IPS DF 4.7 (cell line): ENCODE data around the gene BMI1.

Experiments used
- DNase-seq: peaks from one replicate; pipeline ENCODE4 v3.0.0-alpha.2; 2013; ENCODE audit warnings: low spot score; ENCODE audit errors: extremely low read depth

The BMI1 gene

DNA sequence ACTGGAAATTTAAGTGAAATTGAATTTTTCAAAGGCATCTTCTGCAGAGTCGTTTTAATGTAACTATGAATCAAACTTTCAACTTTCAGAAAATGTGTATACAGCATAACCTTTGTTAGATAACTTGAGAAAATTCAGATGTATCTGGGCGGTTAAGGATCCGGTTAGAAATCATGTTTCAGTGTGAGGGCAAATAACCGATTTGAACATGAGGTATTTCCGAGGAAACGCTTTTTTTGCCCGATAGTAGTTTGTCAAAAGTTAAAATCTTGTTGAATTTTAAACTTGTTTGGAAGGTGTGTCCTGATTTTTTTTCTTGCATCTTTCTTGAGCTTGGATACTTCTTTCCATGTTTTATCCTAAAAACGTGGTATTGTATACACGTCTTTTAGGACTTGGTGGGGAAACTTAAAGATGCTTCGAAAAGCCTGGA lies 1.3 kb upstream of the BMI1 start:
- DNase-seq = no peak

DNA sequence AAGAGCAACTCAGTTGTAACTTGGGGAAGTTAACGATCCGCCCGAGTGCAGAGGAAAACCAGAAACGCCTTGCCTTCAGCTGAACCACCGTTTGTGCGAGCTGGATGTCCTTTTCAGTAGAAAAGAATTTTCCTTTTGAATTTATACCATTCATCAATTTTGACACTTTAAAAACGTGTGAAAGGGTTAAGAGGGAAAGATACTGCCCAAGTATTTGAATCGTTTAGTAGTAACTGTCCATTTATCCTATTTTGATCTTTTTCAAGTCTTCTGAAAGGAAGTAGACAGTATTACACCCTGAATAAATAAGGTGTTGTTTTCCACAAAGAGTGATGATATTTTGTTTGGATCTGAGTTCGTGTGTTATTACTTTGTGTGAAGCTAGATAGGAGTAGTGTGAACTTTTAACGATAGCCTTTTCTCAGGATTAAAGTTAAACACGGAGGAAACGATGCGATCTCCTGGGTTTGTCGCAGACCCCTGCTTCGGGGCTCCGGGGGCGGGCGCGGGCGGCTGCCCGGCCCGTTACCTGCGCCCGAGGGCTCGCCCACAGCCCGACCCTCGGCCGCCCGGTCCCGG lies 830 bp upstream of the BMI1 start:
- no peak for DNase-seq

DNA sequence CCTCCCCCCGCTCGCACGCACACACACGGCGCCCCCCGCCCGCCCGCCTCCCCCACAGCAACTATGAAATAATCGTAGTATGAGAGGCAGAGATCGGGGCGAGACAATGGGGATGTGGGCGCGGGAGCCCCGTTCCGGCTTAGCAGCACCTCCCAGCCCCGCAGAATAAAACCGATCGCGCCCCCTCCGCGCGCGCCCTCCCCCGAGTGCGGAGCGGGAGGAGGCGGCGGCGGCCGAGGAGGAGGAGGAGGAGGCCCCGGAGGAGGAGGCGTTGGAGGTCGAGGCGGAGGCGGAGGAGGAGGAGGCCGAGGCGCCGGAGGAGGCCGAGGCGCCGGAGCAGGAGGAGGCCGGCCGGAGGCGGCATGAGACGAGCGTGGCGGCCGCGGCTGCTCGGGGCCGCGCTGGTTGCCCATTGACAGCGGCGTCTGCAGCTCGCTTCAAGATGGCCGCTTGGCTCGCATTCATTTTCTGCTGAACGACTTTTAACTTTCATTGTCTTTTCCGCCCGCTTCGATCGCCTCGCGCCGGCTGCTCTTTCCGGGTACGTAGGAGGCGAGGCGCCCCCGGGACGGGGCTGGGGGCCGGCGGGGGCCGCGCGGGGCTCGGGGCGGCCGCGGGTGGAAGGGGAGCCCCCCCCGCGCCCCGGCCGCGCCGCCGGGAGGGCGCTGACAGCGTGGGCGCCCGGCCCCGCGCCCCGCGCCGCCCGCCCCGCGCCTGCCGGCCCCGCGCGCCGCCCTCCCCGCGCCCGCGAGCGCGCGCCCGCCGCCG lies 441 bp downstream of the BMI1 start:
- DNase-seq = no peak

DNA sequence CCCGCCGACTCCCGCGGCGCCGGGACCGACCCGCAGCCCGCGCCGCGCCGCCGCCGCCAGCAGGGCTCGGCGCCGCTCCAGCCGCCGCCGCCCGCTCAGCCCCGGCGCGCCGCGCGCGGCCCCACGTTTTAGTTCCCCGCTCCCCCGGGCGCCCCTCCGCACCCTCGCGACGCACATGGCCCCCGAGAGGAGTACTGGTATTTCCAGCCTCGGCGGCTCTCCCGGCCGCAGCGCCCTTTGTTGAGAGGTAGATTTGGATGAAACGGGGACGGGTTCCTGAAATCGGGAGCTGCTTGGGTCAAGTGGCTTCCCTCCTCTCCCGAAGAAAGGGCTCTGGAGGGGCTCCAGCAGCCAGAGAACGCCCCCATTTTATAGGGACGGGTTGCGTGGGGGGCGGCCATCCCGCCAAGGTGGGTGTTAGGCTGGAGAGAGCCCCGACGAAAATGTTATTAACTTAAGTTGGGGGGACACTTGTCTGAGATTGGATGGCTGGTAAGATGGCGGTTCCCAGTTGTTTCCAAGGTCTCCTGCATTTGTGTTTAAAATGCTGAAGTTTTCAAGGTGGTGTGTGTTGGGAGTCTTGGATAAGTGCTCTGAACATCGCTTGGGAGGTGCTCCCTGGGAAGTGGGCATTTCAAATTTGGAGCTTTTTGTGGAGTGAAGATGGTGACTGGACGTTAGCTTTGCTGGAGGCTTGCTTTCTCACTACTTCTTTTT lies 1.2 kb downstream of the BMI1 start:
- no peak for DNase-seq

DNA sequence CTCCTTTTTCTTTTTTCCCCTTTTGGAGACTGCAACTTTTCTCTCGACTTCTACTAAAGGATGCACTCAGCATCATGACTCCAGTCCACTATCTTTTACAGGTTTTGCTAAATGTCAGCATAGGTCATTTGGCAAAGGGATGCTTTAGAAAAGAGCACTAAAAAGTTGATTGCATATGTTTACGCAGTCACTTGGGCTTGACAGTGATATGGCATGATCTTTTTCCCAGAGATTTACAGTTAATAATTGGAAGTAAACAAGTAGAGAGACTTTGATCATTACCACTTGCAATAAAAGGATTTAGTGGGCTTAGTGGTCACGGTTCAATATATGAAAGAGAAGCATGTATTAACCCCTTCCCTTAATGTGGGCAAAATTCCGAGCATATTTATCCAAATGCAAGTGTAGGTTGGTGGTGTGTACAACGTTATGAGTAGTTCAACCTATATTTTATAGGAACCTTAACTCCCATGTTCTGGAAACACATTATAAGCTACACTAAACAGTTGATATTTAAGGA lies 1.8 kb downstream of the BMI1 start:
- DNase-seq = no peak

- DNase-seq = no peak
These were observed 2.8 kb downstream of the BMI1 start for GRCh38 chr10:22323538-22324305.

GRCh38 chr10:22324413-22324812 lies 3.5 kb downstream of the BMI1 start:
- DNase-seq = no peak

DNA sequence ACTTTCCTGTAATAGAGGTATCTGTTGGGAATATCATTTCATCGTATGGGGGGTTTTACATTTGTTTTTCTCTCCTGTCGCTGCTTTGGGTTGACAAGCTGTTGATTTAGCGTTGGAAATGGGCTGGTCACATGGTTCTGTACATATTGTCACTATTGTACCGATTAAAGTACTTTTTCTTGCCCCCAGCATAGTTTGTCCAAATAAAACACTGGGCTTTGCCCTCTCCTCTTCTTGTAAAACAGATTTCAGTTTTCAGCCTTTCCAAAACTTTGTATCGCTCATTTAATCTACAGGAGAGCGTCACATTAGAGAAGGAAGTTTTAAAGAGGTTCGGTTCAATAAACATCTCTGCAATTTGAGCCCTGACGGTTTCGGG lies 4.0 kb downstream of the BMI1 start:
- no peak for DNase-seq

- DNase-seq = no peak
These were observed 4.6 kb downstream of the BMI1 start for GRCh38 chr10:22325272-22326144.

DNA sequence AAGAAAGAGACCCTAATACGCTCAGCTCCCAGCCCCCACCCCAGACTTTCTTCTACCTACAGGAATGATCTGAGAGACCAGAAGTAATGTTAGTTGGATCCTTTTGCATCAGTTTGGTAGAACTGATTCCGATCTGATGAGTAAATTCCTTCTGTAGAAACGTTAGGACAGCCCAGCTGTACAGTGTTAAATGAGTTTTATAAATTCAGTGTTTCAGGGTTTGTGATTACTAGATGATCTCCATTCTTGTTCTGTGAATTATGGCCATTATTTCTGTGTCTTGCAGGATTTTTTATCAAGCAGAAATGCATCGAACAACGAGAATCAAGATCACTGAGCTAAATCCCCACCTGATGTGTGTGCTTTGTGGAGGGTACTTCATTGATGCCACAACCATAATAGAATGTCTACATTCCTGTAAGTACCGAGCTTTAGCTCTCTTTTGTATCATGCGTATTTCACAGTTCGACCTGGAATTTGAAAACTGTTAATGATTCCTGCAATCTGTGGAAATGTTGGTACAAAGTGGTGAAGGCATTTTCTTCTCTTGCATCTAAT lies 5.3 kb downstream of the BMI1 start:
- no peak for DNase-seq

GRCh38 chr10:22329150-22329549 lies 8.3 kb downstream of the BMI1 start:
- no peak for DNase-seq

DNA sequence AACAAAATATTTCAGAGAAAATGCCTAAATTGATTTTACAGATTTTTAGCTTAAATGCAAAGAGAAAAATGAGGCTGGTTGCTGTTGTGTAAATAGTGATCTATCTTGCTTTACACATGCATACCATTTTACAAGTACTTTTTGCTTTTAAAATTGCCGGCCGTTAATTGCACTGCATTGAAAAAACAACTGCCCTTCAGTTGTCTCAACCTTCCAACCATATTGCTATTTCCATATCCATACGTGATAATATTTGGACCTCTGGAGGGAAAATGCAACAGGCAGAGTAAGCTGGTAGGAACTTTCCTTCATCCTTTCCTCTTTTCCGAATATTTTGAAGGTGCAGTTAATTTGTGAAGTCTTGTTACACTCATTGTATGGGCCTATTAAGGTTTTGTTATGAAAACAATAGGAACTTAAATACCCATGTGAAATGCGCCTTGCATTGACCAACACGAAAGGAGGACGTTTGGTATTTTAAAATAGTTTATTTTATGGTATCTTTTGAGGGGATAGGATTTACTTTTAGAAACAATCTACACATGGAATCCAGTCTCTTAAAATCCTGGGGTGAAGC lies 11.3 kb downstream of the BMI1 start:
- DNase-seq = no peak

DNA sequence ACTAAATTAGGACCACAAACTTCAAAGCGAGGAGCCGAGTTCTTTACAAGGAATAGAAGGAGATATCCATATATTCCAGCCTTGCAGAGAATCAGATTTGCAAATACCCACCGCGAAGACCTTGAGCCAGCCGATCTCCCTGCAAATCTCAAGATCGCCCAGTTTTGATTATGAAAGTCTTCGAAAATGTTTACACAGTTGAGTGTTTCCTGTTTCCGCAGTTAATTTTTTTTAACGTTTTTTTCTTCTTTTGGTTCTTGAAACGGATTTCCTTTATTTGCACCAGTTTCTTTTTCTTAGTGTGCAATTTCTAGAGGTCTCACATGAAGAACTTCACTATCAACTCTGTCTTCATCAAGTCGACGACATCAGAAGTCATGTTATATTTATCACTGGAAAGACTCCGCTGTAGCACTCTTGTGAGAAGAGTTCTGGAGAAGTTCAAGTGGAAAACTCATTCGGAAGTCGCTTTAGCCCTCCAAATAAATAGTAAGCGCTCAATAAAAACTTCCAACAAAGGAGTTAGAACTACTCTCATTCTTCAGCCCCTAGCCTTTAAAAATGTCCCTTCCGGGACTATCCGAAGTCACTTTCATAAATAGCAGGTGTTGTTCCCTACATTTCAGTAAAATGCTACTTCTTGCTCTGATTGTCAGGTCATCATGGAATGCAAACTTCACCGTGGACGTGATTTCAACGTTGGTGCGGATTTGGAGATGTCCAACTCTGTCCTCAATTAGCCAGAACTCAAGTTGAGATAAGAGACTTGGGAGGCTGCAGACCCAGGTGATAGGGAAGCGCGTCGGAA lies 12.5 kb downstream of the BMI1 start:
- DNase-seq = no peak

DNA sequence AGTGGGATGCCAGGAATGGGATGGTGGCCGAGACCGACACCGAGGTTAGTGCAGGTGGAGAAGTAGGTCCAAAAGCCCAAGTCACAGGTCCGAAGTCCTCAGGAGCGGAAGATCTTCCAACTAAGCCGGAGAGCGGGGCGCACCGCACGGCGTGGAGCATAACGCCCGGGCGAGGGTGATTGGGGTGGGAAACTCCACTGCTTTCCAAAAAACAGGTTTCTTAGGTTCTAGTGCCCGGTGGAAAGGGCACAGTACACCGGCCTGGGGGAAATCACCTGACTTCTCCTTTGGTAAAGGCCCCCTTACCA lies 13.0 kb downstream of the BMI1 start:
- DNase-seq = no peak

GRCh38 chr10:22334414-22335172 lies 13.7 kb downstream of the BMI1 start:
- DNase-seq = no peak

GRCh38 chr10:22335173-22335933 lies 14.5 kb downstream of the BMI1 start:
- DNase-seq = no peak

- no peak for DNase-seq
These were observed 17.4 kb downstream of the BMI1 start for GRCh38 chr10:22338185-22338900.
